ENCODE measurements around the gene NDUFV1. TPM values are rescaled to one million over a fixed set of nuclear protein-coding genes. Genes with fewer than 3 reads are reported as not detected.

The NDUFV1 gene
- polyA plus RNA-seq, 2 of the 4 experiments (the other 2 are of a cell fraction) = 95.1 to 163 TPM

DNA sequence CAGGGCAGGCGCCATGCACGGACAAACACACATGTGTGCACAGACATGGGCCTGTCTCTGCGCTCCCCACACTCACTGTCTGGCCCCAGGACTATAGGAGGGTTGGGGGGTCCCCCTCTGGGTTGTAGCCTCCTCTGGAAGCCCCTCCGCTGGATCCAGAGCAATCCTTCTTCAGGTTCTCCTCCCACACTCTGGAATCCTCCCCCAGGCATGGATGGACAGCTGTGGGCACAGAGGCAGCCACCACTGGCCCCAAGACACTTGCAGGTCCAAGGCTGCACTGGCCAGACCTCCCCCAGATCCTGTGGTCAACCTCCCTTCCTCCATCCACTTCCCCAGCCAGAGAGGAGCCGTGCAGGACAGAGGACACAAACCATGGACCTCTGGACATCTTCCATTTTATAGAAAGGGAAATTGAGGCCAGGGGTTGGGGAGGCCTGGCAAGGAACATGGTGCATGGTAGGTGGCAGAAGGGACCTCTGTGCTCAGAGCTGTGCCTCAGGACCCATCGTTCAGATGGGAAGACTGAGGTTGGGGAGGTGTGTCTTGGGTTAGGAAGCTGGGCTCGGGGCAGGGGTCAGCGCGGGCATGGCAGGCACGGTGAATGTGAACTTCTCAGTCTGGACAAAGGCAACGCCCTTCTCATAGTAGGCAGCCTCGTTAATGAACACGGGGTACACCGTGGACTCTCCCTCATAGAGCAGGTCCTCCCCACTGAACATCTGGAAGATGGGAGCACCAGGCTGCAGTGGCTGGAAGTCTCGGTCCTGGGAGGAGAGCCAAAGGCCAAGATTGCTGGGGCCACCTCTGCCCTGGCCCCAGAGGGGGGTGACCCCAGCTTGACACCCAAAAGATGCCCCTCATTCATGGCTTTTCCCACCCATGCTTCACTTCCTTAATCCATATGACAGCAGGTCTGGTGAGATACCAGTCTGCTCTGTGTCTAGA, 35.7 kb downstream of the NDUFV1 start:
- CTCF ChIA-PET = interaction anchor here (1.4 to 12.7 kb wide), 5 partner anchors 12 to 49 kb away, joined by 3 to 169 read pairs (median 5); partner anchors contain the start of gene NUDT8
- WGBS (ENCODE audit: missing lambda C conversion rate) = 65% methylated on average over 13 of the region's 15 CpGs
- POLR2A ChIA-PET = no interaction called here

DNA sequence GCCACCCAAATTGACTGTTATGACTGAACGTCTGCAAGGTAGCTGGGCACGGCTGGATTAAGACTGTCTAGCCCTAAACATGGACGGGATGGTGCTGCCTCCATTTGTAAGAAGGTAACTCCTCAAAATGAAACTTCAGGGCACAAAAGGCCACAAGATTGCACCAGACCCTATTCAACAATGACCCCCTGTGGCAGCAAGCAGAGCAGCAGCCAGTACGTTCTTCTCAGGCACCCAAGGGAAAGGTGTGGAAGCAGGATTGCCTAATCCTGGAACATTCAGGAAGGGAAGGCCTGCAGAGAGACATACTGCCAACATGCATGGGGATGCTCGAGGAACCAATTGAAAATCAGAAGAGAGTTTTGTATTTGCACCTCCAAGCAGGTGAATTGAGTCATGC, 37.3 kb downstream of the NDUFV1 start:
- no peak for ATAC-seq
- Histone ChIP-seq H3K9me3 (peaks cover 8% of the 10 kb centered on the region; the same call in 2 of the 3 replicates), H3K4me1 (no peaks in the 10 kb centered on the region), H3K4me3 (no peak overlapping the region), H3K27ac (no peak overlapping the region), H3K4me2 (no peak overlapping the region)
- DNase-seq (ENCODE audit: low read depth in 1 of 2, low spot score in 1 of 2) = peak; percentile 48 to 65
- 81% methylated on average over 5 of the region's 5 CpGs for WGBS (ENCODE audit: missing lambda C conversion rate)
- TF ChIP-seq RAD21 (conservative IDR thresholded peaks at IDR 0.05 in 1 of 2, IDR thresholded peaks at IDR 0.05 in 1 of 2) (peak in 1 of 2 experiments; percentile 26; a peak in 1 of 5 replicates), RNF2 (IDR thresholded peaks at IDR 0.05; ENCODE audit: borderline replicate concordance, low read depth) (no peak), POLR2AphosphoS2 (conservative IDR thresholded peaks at IDR 0.05; ENCODE audit: low read length) (no peak), CTCF (IDR thresholded peaks at IDR 0.05) (no peak), EP300 (IDR thresholded peaks at IDR 0.05) (no peak), CEBPB (IDR thresholded peaks at IDR 0.05) (0 out of 4 replicates have a peak, but pooled peaks of 1 of the 2 experiments have one; percentile 29), ESRRA (IDR thresholded peaks at IDR 0.05; ENCODE audit: borderline replicate concordance, low read length) (no peak)
- TF ChIP-seq, protein P1, sequence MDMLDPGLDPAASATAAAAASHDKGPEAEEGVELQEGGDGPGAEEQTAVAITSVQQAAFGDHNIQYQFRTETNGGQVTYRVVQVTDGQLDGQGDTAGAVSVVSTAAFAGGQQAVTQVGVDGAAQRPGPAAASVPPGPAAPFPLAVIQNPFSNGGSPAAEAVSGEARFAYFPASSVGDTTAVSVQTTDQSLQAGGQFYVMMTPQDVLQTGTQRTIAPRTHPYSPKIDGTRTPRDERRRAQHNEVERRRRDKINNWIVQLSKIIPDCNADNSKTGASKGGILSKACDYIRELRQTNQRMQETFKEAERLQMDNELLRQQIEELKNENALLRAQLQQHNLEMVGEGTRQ (IDR thresholded peaks at IDR 0.05) = no peak
- TF ChIP-seq, protein P2, sequence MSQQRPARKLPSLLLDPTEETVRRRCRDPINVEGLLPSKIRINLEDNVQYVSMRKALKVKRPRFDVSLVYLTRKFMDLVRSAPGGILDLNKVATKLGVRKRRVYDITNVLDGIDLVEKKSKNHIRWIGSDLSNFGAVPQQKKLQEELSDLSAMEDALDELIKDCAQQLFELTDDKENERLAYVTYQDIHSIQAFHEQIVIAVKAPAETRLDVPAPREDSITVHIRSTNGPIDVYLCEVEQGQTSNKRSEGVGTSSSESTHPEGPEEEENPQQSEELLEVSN (IDR thresholded peaks at IDR 0.05; ENCODE audit: borderline replicate concordance, low read depth) = no peak
- no peak for FAIRE-seq
- ChIA-PET CTCF (interaction anchor here (0.9 to 12.7 kb wide), 4 partner anchors 14 to 72 kb away, joined by 4 to 169 read pairs (median 8); partner anchors contain the start of gene NUDT8), POLR2A (no interaction called here)

More for the DNA sequence above, 35.7 kb downstream of the NDUFV1 start:
- no peak overlapping the region for H3K27ac ChIP-seq
- no peak for TF ChIP-seq SREBF2 (IDR thresholded peaks at IDR 0.05)
- TF ChIP-seq CBX8 (IDR thresholded peaks at IDR 0.05) = no peak
- TF ChIP-seq, protein P2 (IDR thresholded peaks at IDR 0.05; ENCODE audit: borderline replicate concordance, low read depth) = no peak
- TF ChIP-seq, protein P3, sequence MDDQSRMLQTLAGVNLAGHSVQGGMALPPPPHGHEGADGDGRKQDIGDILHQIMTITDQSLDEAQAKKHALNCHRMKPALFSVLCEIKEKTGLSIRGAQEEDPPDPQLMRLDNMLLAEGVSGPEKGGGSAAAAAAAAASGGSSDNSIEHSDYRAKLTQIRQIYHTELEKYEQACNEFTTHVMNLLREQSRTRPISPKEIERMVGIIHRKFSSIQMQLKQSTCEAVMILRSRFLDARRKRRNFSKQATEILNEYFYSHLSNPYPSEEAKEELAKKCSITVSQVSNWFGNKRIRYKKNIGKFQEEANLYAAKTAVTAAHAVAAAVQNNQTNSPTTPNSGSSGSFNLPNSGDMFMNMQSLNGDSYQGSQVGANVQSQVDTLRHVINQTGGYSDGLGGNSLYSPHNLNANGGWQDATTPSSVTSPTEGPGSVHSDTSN (IDR thresholded peaks at IDR 0.05) = no peak
- TF ChIP-seq HOXB13 (CRISPR knock-in tag; IDR thresholded peaks at IDR 0.05; ENCODE audit: low read depth) = no peak
- TF ChIP-seq HMGXB4 (CRISPR knock-in tag; IDR thresholded peaks at IDR 0.05; ENCODE audit: borderline replicate concordance) = no peak
- TF ChIP-seq NFE2L2 (conservative IDR thresholded peaks at IDR 0.05; ENCODE audit: low read length) = no peak
- no peak for TF ChIP-seq JUN (IDR thresholded peaks at IDR 0.05)
- no peak for TF ChIP-seq POLR2AphosphoS2 (conservative IDR thresholded peaks at IDR 0.05; ENCODE audit: low read length)
- no peak for TF ChIP-seq RARB (CRISPR knock-in tag; IDR thresholded peaks at IDR 0.05)
- TF ChIP-seq MAZ (IDR thresholded peaks at IDR 0.05; ENCODE audit: borderline replicate concordance, low read depth, low read length) = no peak
- TF ChIP-seq MYC (IDR thresholded peaks at IDR 0.05; ENCODE audit: borderline replicate concordance, low read length) = no peak
- TF ChIP-seq FOXS1 (CRISPR knock-in tag; IDR thresholded peaks at IDR 0.05) = no peak
- no peak for TF ChIP-seq HEYL (CRISPR knock-in tag; IDR thresholded peaks at IDR 0.05)
- no peak for TF ChIP-seq TFCP2L1 (CRISPR knock-in tag; IDR thresholded peaks at IDR 0.05)
- TF ChIP-seq ZFP36 (IDR thresholded peaks at IDR 0.05; ENCODE audit: borderline replicate concordance, partially characterized antibody) = no peak
- TF ChIP-seq, protein P4, sequence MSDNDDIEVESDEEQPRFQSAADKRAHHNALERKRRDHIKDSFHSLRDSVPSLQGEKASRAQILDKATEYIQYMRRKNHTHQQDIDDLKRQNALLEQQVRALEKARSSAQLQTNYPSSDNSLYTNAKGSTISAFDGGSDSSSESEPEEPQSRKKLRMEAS (IDR thresholded peaks at IDR 0.05) = no peak
- no peak for TF ChIP-seq RAD21 (conservative IDR thresholded peaks at IDR 0.05 in 1 of 2, IDR thresholded peaks at IDR 0.05 in 1 of 2)
- H3K9me3 ChIP-seq = peaks cover 8% of the 10 kb centered on the region; the same call in 2 of the 3 replicates
- no peak for DNase-seq (ENCODE audit: low read depth in 1 of 2, low spot score in 1 of 2)
- no peak overlapping the region for H3K4me3 ChIP-seq
- FAIRE-seq = no peak
- H3K4me1 ChIP-seq = no peaks in the 10 kb centered on the region
- ATAC-seq = no peak
- H3K4me2 ChIP-seq = no peak overlapping the region
